OCI-LY7 (cell line): Measurements from ENCODE around the gene BFAR. TPM values are rescaled to one million over a fixed set of nuclear protein-coding genes. Genes with fewer than 3 reads are reported as not detected.
A peak's percentile ranks its signal among the peaks of the same experiment; 100 is the strongest.

ENCODE experiments used
- BruUV-seq: library from RNA; stranded (reverse); fragments of 400-500 nt; replicated peaks from 2 replicates; lab custom pipeline; 2021; lab: Mats Ljungman, UMichigan
- CTCF ChIA-PET: fragments of 300-600 bp; sonication (Branson Sonifier 250); formaldehyde crosslinking; loops from one replicate; lab custom pipeline; 2022; ENCODE audit warnings: antibody characterized with exemption; ENCODE audit not compliant: unreplicated experiment; lab: Charles Lee
- POLR2A ChIA-PET: fragments of 300-600 bp; sonication (Branson Sonifier 250); formaldehyde crosslinking; loops from one replicate; lab custom pipeline; 2022; ENCODE audit warnings: antibody characterized with exemption; lab: Charles Lee
- DNase-seq: peaks from one replicate; pipeline ENCODE4 v3.0.0-alpha.2; 2015; ENCODE audit warnings: low spot score
- H2AFZ ChIP-seq: fragments of 200-600 bp; sonication (generic), shearing (Covaris generic); 2 replicates; pipeline ENCODE4 v1.6.1; 2014; ENCODE audit warnings: mild to moderate bottlenecking, antibody characterized with exemption, low read length, moderate library complexity
- H3K27ac ChIP-seq: fragments of 200-600 bp; sonication (generic); 2 replicates; pipeline ENCODE4 v1.5.1; 2014; ENCODE audit warnings: mixed run types, low read depth, mild to moderate bottlenecking, moderate library complexity, low read length, inconsistent platforms; ENCODE audit not compliant: poor library complexity, severe bottlenecking
- H3K36me3 ChIP-seq: fragments of 200-600 bp; sonication (generic); 2 replicates; pipeline ENCODE4 v1.6.1; 2014; ENCODE audit warnings: mild to moderate bottlenecking, antibody characterized with exemption, low read length, moderate library complexity, mixed read lengths; ENCODE audit not compliant: insufficient read depth
- H3K4me1 ChIP-seq: fragments of 200-600 bp; sonication (generic); 2 replicates; pipeline ENCODE4 v1.5.1; 2014; ENCODE audit warnings: mild to moderate bottlenecking, low read length; ENCODE audit not compliant: insufficient read depth, poor library complexity, severe bottlenecking
- H3K4me2 ChIP-seq: fragments of 200-600 bp; sonication (generic); 2 replicates; pipeline ENCODE4 v1.6.1; 2014; ENCODE audit warnings: mild to moderate bottlenecking, low read length
- H3K4me3 ChIP-seq: fragments of 200-600 bp; sonication (generic); 2 replicates; pipeline ENCODE4 v1.5.1; 2014; ENCODE audit warnings: mild to moderate bottlenecking, low read depth, low read length; ENCODE audit not compliant: poor library complexity, severe bottlenecking
- H3K79me2 ChIP-seq: fragments of 200-600 bp; sonication (generic); 2 replicates; pipeline ENCODE4 v1.6.1; 2016; ENCODE audit warnings: low read depth, mild to moderate bottlenecking, low read length, moderate library complexity, mixed read lengths; ENCODE audit not compliant: insufficient read depth
- H3K9me2 ChIP-seq: fragments of 200-600 bp; sonication (generic); 2 replicates; pipeline ENCODE4 v1.6.1; 2016; ENCODE audit warnings: mild to moderate bottlenecking, low read length, mixed read lengths; ENCODE audit not compliant: insufficient read depth
- H3K9me3 ChIP-seq: fragments of 200-600 bp; sonication (generic); 2 replicates; pipeline ENCODE4 v1.6.1; 2014; ENCODE audit warnings: mild to moderate bottlenecking, mixed run types, low read length, mixed read lengths
- H4K20me1 ChIP-seq: fragments of 200-600 bp; sonication (generic); 2 replicates; pipeline ENCODE4 v1.6.1; 2014; ENCODE audit warnings: mild to moderate bottlenecking, antibody characterized with exemption, low read length, moderate library complexity, mixed read lengths; ENCODE audit not compliant: insufficient read depth
- CTCF ChIP-seq: fragments of 200-600 bp; sonication (generic); conservative IDR thresholded peaks from 2 replicates; pipeline ENCODE4 v1.5.1; 2014; ENCODE audit warnings: mild to moderate bottlenecking, antibody characterized with exemption, low read length, moderate library complexity, mixed read lengths
- EZH2phosphoT487 ChIP-seq: fragments of 200-600 bp; sonication (generic); IDR thresholded peaks from 2 replicates; pipeline ENCODE4 v1.6.1; 2018; ENCODE audit warnings: low read depth, borderline replicate concordance, mild to moderate bottlenecking, mixed run types, antibody characterized with exemption, low read length, moderate library complexity, mixed read lengths
- intact Hi-C: fragments of 100-400 bp; cut with micrococcal nuclease; formaldehyde crosslinking; loops from one replicate; pipeline ENCODE4 v1.10.0; 2022; ENCODE audit not compliant: unreplicated experiment
- total RNA-seq, 2 experiments: library from RNA; depleted of rRNA in 1 of 2; stranded (reverse); fragments of >200 nt in 1 of 2; shearing (Covaris generic) in 1 of 2; gene quantifications; 2 replicates each; pipeline ENCODE4 v1.2.3, GENCODE V29; 2014 to 2022

Gene BFAR
- total RNA-seq, 2 experiments from 2014 or later = 36.7 to 63.4 TPM

GRCh38 chr16:14668556-14669223 is 35.9 kb downstream of the BFAR start:
- intact Hi-C loops = no loop called here
- H3K27ac ChIP-seq = no peak overlapping the region
- H3K9me3 ChIP-seq = no peaks in the 10 kb centered on the region
- H2AFZ ChIP-seq = no peak overlapping the region
- H3K4me1 ChIP-seq = peaks cover 26% of the 10 kb centered on the region
- no peak overlapping the region for H3K4me3 ChIP-seq
- ChIA-PET POLR2A (interaction anchor here (0.7 to 1.4 kb wide), 2 partner anchors 15 to 62 kb away, joined by 3 read pairs; no protein-coding TSS in a partner anchor), CTCF (no interaction called here)
- TF ChIP-seq EZH2phosphoT487 (no peak), CTCF (no peak)
- no peak for DNase-seq
- TSS peak; percentile 25 for BruUV-seq
- H3K4me2 ChIP-seq = no peak overlapping the region
- H3K9me2 ChIP-seq = no peaks in the 10 kb centered on the region
- no peaks in the 10 kb centered on the region for H4K20me1 ChIP-seq
- H3K36me3 ChIP-seq = peaks cover 62% of the 10 kb centered on the region
- H3K79me2 ChIP-seq = no peaks in the 10 kb centered on the region

- POLR2A ChIA-PET = no interaction called here
Observed at GRCh38 chr16:14669776-14670175, 37.0 kb downstream of the BFAR start.

More at GRCh38 chr16:14669776-14670175, 37.0 kb downstream of the BFAR start:
- TF ChIP-seq EZH2phosphoT487 (no peak), CTCF (no peak)
- CTCF ChIA-PET = no interaction called here
- no peak overlapping the region for H3K4me2 ChIP-seq
- H3K9me2 ChIP-seq = no peaks in the 10 kb centered on the region
- H3K4me3 ChIP-seq = no peak overlapping the region
- H3K79me2 ChIP-seq = no peaks in the 10 kb centered on the region
- no peak overlapping the region for H3K27ac ChIP-seq
- no peaks in the 10 kb centered on the region for H3K9me3 ChIP-seq
- no peak for DNase-seq
- peaks cover 29% of the 10 kb centered on the region for H3K4me1 ChIP-seq
- intact Hi-C loops = no loop called here
- peaks cover 52% of the 10 kb centered on the region for H3K36me3 ChIP-seq
- no TSS peak for BruUV-seq
- no peak overlapping the region for H2AFZ ChIP-seq
- no peaks in the 10 kb centered on the region for H4K20me1 ChIP-seq
